ENCODE measurements around the gene PPFIA3.
"Not testable (repeated sequence)": the region's sequence is repeated elsewhere in the genome, so short reads cannot be mapped to it uniquely, and the experiment has no call there.

PPFIA3 gene

GRCh38 chr19:49150106-49150943 lies 31.0 kb downstream of the PPFIA3 start:
- peak; percentile 63 for DNase-seq

DNA sequence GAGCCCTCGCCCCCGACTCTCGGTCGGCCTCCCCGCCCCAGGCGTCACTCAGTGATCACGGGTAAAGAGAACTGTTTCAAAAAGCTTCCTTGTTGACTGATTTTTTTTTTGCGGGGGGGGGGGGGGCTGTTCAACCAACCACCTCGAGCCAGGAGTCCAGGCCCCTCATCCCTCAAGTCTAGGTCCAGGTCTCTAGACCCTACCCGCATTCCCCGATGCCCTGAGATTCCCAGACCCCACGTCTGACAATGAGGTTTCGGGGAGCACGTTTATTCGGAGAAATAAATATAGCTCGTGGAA lies 31.6 kb downstream of the PPFIA3 start:
- DNase-seq, result no peak

DNA sequence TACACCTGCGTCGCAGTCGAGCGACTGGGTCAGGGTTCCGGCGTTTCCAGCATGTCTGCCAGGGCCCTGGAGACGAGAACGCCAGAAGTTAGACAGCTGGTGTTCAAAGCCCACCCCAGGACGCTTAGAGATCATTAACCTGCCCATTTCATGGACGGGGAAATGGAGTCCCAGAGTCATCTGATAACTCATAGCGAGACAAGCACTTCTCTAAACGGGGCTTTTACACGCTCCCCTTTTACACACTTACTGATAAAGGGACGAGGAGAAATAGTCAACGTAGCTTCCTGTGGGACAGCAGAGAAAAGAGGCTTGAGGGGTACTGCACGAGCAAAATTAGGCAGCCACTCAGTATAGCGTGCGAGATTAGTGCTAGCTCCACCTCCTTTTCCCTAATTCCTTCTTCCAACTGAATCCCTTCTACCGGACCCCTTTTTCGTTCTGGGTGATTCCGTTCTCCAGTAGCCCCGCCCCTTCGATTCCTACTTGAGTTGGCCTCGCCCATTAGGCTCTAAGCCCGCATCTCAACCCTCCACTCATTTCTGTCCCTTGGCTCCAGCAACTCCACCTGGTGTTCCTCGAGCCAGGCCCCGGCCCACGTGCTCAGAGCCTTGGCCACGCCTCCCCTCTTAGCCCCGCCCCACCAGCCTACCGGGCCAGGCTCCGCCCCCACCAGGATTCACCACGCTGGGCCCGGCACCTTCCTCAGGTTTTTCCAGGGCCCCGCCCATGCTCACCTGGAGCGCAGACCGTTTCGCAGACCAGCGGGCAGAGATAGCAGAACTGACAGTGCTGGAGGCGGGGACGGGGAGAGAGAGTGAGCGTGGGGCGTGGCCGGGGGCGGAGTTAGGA lies 32.1 kb downstream of the PPFIA3 start:
- peak; percentile 35 for DNase-seq

GRCh38 chr19:49152119-49152550 lies 32.8 kb downstream of the PPFIA3 start:
- no peak for DNase-seq

DNA sequence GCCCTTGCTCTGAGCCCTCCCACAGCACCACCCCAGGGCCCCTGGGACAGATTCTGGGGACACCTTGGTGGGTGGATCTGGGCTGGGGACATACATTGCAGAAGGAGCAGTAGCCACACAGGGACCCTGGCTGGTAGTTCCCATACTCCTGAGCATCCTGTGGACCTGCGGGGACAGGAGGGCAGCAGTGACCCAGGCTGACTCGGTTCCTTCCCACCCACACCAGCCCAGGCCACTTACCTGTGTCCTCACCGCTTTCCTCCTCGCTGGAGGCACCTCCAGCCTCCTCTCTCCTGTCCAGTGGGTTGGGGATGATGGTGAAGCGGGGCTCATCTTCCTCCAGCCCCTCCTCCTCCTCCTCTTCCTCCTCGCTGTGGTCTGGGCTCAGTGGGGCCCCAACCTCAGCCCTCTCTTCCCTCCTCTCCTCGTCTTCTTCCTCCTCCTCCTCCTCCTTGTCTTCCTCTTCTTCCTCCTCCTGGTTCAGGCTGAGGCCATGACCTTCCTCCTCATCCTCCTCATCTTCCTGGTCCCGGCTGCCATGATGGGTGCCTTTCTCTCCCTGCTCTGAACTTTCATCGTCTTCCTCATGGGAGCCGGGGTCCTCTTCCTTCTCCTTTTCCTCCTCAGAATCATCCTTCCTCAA lies 33.9 kb downstream of the PPFIA3 start:
- DNase-seq, result no peak

- DNase-seq, result no peak
These were observed 34.9 kb downstream of the PPFIA3 start for GRCh38 chr19:49154279-49154678.

- DNase-seq, result no peak
These were observed 35.9 kb downstream of the PPFIA3 start, which contains the start of gene HRC for GRCh38 chr19:49155005-49155819. HRC (minus strand) TSS chr19:49155396; CDS start chr19:49155237, 159 bp downstream.

DNA sequence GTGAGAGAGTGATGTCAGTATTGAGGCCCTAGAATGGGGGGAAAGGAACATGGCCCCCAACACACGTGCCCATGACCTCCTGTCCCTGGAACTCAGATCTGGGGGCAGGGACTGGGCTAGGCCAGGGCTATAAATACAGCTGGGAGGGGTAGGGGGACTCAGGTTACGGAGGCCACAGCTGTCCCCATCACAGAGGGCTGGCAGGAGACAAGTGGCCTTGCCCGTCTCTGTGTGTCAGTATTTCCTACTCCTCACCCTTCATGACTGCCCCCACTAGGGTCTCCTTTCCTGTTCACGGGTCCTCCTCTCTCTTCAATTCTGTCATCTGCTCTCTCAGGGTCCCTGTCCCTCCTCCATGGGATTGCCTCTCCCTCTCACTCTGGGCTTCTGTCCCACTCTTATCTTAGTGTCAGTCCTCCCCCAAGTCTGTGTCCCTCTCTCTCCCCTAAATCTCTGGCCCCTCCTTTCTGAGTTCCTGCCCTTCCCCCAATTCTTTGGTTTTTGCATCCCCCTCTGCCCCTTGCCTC lies 36.5 kb downstream of the PPFIA3 start:
- no peak for DNase-seq

DNA sequence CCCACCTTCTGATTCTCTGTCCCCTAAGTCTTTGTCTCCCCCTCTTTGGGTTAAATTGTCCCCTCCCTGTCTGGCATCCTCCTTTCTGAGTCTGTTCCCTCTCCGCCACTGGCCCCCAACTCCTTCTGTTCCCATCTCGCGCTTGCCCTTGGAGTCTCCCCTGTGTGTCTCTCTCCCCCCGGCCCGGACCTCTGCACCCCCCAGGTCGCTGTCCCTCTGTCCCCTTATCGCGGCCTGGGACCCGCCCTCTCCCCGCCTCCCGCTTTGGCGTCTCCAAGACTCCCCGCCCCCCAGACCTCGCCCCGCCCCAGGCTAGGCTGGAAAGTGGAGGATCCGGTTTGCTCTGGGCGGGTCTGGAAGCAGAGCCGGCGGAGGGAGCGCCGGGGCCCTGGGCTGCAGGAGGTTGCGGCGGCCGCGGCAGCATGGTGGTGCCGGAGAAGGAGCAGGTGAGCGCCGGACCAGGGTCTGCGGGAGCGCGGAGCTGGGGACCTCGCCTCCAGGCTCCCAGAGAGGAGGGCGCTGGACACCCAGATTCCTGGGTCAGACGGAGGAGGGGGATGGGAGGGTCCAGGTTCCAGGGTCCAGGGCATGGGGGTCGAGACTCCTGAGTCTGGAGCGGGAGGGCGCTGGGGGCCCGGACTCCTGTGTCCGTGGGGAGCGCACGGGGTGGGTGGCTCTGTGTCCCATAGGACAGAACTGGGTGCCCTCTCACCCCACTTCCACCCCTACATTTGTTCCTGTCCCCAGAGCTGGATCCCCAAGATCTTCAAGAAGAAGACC lies 38.3 kb downstream of the PPFIA3 start, which contains the start of gene TRPM4:
Gene TRPM4 (plus strand): TSS at position 348 of the 780 bp plus-strand sequence. CDS start 75 bp downstream, at position 423.
- peak; percentile 26 for DNase-seq

DNA sequence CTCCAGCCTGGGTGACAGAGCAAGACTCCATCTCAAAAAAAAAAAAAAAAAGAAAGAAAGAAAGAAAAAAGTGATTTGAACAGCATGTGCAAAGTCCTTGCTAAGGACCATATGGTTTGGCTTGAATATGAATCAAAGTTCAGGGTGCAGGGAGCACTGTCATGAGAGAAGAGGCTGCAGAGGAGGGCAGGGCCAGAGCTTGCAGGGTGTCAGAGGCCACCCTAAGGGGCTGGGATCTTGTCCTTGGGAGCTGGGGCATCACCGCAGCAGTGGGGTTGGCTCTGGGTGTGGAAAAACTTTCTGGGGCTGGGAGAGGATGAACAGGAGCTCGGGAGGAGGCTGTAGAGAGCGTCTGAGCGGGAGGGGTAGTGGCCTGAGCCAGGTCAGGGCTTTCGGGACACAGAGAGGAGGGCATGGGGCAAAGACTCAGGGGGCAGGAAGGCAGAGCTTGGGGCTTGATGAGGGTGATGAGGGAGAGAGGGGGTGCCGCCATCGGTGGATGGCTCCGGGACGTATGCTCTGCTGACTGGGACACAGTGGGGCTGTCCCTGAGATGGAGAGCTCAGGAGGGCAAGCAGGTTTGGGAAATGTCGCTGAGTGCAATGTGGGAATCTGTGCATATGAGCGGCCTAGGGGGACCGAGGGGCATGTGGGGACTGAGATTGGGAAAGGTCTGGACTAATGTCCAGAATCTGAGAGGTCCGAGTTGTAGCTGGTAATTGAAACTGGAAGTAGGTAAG lies 41.3 kb downstream of the PPFIA3 start:
- DNase-seq, result no peak

DNA sequence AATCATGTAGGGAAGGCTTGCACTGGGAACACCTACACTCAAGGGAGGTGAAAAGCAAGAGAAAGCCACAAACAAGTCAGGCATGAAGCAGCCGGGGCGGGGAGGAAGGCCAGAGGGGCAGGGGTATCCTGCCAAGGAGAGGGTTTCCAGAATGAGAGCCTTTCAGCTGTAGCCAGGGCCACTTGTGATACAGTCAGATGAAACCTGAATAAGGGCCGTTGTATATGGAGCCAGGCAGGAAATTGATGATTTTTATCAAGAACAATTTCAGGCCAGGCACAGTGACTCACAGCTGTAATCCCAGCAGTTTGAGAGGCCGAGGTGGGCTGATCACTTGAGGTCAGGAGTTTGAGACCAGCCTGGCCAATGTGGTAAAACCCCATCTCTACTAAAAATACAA lies 42.6 kb downstream of the PPFIA3 start:
- no peak for DNase-seq

- DNase-seq, result no peak
These were observed 45.9 kb downstream of the PPFIA3 start for GRCh38 chr19:49165111-49165750.

DNA sequence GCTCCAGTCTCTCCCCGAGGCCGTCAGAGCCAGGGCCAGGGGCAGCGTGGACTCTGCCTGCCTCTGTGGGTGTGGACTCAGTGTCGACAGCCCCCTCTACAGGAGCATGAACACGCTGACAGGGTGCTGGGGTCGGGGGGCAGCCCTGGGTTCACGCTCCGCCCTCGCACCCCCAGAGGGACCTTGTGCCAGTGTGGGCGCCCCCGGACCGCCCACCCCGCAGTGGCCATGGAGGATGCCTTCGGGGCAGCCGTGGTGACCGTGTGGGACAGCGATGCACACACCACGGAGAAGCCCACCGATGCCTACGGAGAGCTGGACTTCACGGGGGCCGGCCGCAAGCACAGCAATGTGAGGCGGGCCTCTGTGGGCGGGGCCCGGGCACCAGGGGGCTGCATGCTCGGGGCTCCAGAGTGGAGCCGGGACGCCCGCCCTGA lies 46.5 kb downstream of the PPFIA3 start:
- DNase-seq, result no peak

GRCh38 chr19:49167857-49168409 lies 48.6 kb downstream of the PPFIA3 start:
- DNase-seq, result no peak

- no peak for DNase-seq
These were observed 49.1 kb downstream of the PPFIA3 start for GRCh38 chr19:49168421-49168820.

- DNase-seq, result no peak
These were observed 53.9 kb downstream of the PPFIA3 start for GRCh38 chr19:49173198-49173597.

DNA sequence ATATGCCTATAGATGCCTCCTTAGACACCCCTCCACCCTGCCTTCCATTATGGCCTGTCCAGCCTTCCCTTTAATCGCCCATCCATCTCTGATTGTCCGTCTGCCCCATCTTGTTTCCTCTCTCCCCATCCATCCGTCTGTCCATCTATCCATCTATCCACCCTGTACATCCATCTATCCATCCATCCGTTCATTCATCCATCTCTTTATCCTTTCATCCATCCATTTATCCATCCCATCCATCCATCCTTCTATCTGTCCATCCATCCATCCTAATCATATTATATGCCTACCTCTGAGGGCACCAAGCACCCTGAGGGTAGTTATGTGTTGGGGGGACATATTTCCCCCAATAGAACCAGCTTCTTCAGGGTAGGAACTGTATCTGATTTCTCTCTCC lies 61.3 kb downstream of the PPFIA3 start:
- DNase-seq, result no peak

- not testable (repeated sequence) for DNase-seq
These were observed 62.9 kb downstream of the PPFIA3 start for GRCh38 chr19:49182010-49182847.

All from SHP77 treated with DMSO at 0.1 percent for 48 hours (cell line).